Sigmoid colon (tissue), 3 donors: ENCODE measurements around the gene ZDHHC9.

Source experiments
- POLR2A ChIP-seq, 2 donors: fragments of 450-650 bp; IDR thresholded peaks; one replicate each; pipeline ENCODE4 v1.6.1; 2016; ENCODE audit warnings: antibody characterized with exemption in 2 of 2, mild to moderate bottlenecking in 2 of 2, moderate library complexity in 2 of 2
- TF ChIP-seq, protein P1 (sequence below), 4 experiments: fragments of 450-650 bp in 3 of 4; fragments of 200-600 bp in 1 of 4; IDR thresholded peaks; one replicate each; pipeline ENCODE4 v1.5.1; 2016 to 2019; ENCODE audit warnings: antibody characterized with exemption in 4 of 4, mild to moderate bottlenecking in 3 of 4, moderate library complexity in 2 of 4

DNA sequence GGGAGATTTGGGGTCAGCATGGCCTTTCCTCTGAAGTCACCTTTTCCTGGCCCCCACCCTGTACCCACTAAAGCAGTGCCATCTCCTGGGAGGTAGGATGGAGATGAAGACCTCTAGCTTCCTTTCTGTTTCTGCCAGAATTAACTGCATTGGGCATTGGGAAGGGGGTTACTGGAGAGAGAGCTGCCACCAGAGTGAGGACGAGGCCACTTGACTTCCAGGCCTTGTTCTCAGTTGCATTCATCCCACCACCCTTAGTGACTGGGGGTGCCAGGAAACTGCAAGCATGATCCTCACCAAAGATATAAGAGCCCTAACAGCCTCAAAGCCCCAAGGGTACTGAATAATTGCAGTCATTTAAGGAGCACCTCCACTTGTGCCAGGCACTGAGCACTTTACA, 48.1 kb downstream of the ZDHHC9 start:
- TF ChIP-seq, protein P1, sequence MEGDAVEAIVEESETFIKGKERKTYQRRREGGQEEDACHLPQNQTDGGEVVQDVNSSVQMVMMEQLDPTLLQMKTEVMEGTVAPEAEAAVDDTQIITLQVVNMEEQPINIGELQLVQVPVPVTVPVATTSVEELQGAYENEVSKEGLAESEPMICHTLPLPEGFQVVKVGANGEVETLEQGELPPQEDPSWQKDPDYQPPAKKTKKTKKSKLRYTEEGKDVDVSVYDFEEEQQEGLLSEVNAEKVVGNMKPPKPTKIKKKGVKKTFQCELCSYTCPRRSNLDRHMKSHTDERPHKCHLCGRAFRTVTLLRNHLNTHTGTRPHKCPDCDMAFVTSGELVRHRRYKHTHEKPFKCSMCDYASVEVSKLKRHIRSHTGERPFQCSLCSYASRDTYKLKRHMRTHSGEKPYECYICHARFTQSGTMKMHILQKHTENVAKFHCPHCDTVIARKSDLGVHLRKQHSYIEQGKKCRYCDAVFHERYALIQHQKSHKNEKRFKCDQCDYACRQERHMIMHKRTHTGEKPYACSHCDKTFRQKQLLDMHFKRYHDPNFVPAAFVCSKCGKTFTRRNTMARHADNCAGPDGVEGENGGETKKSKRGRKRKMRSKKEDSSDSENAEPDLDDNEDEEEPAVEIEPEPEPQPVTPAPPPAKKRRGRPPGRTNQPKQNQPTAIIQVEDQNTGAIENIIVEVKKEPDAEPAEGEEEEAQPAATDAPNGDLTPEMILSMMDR (IDR thresholded peaks at IDR 0.05), result no peak
- TF ChIP-seq POLR2A (IDR thresholded peaks at IDR 0.05), result no peak
